GM23248 (cell line): Measurements from ENCODE around the gene VN1R5. TPM values are rescaled to one million over a fixed set of nuclear protein-coding genes. Genes with fewer than 3 reads are reported as not detected.

Experiments
- DNase-seq: peaks from one replicate; pipeline ENCODE4 v3.0.0-alpha.2; 2015
- H2AFZ ChIP-seq: fragments of 200-600 bp; sonication (generic); 2 replicates; pipeline ENCODE4 v1.6.1; 2016; ENCODE audit warnings: antibody characterized with exemption
- H3F3A ChIP-seq: fragments of 200-600 bp; sonication (generic); 2 replicates; pipeline ENCODE4 v1.6.1; 2016; ENCODE audit warnings: mild to moderate bottlenecking, antibody characterized with exemption, mixed run types; ENCODE audit not compliant: insufficient read depth
- H3K27ac ChIP-seq: fragments of 200-600 bp; sonication (generic); 2 replicates; pipeline ENCODE4 v1.5.1; 2016; ENCODE audit warnings: mild to moderate bottlenecking
- H3K27me3 ChIP-seq: fragments of 200-600 bp; sonication (generic); replicated peaks from 2 replicates; pipeline ENCODE4 v1.6.1; 2016; ENCODE audit warnings: mild to moderate bottlenecking; ENCODE audit not compliant: insufficient read depth
- H3K36me3 ChIP-seq: fragments of 200-600 bp; sonication (generic); 2 replicates; pipeline ENCODE4 v1.6.1; 2016; ENCODE audit warnings: low read depth, mild to moderate bottlenecking
- H3K4me1 ChIP-seq: fragments of 200-600 bp; sonication (generic); 2 replicates; pipeline ENCODE4 v1.6.1; 2016; ENCODE audit warnings: mild to moderate bottlenecking; ENCODE audit not compliant: insufficient read depth
- H3K4me2 ChIP-seq: fragments of 200-600 bp; sonication (generic); one replicate; pipeline ENCODE4 v1.6.1; 2016; ENCODE audit warnings: mild to moderate bottlenecking; ENCODE audit not compliant: unreplicated experiment
- H3K4me3 ChIP-seq: fragments of 200-600 bp; sonication (generic); 2 replicates; pipeline ENCODE4 v1.5.1; 2016; ENCODE audit warnings: mild to moderate bottlenecking
- H3K79me2 ChIP-seq: fragments of 200-600 bp; sonication (generic); 2 replicates; pipeline ENCODE4 v1.6.1; 2016; ENCODE audit warnings: mild to moderate bottlenecking; ENCODE audit not compliant: insufficient read depth
- H3K9ac ChIP-seq: fragments of 200-600 bp; sonication (generic); 2 replicates; pipeline ENCODE4 v1.6.1; 2016; ENCODE audit warnings: mild to moderate bottlenecking
- H3K9me2 ChIP-seq: fragments of 200-600 bp; sonication (generic); 2 replicates; pipeline ENCODE4 v1.6.1; 2016; ENCODE audit warnings: mixed run types, mild to moderate bottlenecking, moderate library complexity; ENCODE audit not compliant: insufficient read depth
- H3K9me3 ChIP-seq: fragments of 200-600 bp; sonication (generic); one replicate; pipeline ENCODE4 v1.6.1; 2017; ENCODE audit warnings: low read depth
- H4K20me1 ChIP-seq: fragments of 200-600 bp; sonication (generic); 2 replicates; pipeline ENCODE4 v1.6.0; 2016; ENCODE audit not compliant: insufficient read depth
- EZH2 ChIP-seq: fragments of 200-600 bp; sonication (generic); IDR thresholded peaks from 2 replicates; pipeline ENCODE4 v1.6.1; 2018; ENCODE audit warnings: antibody characterized with exemption, mild to moderate bottlenecking; ENCODE audit not compliant: insufficient read depth, poor library complexity, severe bottlenecking
- EZH2phosphoT487 ChIP-seq: fragments of 200-600 bp; sonication (generic); IDR thresholded peaks from 2 replicates; pipeline ENCODE4 v1.6.1; 2018; ENCODE audit warnings: antibody characterized with exemption, moderate library complexity, mild to moderate bottlenecking, low read depth; ENCODE audit not compliant: insufficient read depth
- WGBS, 2 experiments: methylation state at CpG; one replicate each; pipeline ENCODE4 v1.1.6; 2015 to 2017; ENCODE audit warnings: low lambda C conversion rate in 2 of 2, low coverage in 1 of 2; ENCODE audit errors: missing lambda C conversion rate in 2 of 2; 5-methylcytosine and 5-hydroxymethylcytosine counted together
- in situ Hi-C: fragments of 300-500 bp; cut with MboI; formaldehyde crosslinking; loops from 2 replicates; pipeline ENCODE4 v1.15.0; 2020
- polyA plus RNA-seq: library from polyadenylated mRNA; unstranded; fragments of >200 nt; fragmentation: Nextera tagmentation; extraction: Ambion mirVana; gene quantifications from 2 replicates; pipeline ENCODE4 v1.2.1, GENCODE V29; 2016
- total RNA-seq: library from RNA; depleted of rRNA; stranded (reverse); fragments of >200 nt; shearing (Covaris generic); gene quantifications from 2 replicates; pipeline ENCODE4 v1.2.3, GENCODE V29; 2014

VN1R5 gene
- total and polyA plus RNA-seq, 2 experiments from 2014 or later = not detected

DNA sequence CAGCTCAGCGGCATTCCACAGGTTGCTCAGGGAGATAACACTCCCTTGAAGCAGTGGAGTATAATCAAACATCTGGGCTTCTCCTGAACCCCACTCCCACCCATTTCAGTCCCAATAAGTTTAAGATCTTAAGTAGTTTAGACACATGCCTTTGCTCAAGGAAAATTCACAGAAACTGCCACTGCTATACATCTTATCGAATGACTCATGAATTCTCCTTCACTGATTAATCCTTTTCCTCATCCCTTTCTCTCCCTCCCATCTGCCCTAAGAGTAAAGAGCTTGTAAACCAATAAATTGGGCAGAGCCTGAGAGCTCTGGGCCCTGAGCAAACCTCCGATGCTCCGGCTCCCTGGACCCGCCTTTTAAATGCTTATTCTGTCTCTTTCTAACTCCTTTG is 10.2 kb downstream of the VN1R5 start:
- no peak overlapping the region for H3K4me2 ChIP-seq

DNA sequence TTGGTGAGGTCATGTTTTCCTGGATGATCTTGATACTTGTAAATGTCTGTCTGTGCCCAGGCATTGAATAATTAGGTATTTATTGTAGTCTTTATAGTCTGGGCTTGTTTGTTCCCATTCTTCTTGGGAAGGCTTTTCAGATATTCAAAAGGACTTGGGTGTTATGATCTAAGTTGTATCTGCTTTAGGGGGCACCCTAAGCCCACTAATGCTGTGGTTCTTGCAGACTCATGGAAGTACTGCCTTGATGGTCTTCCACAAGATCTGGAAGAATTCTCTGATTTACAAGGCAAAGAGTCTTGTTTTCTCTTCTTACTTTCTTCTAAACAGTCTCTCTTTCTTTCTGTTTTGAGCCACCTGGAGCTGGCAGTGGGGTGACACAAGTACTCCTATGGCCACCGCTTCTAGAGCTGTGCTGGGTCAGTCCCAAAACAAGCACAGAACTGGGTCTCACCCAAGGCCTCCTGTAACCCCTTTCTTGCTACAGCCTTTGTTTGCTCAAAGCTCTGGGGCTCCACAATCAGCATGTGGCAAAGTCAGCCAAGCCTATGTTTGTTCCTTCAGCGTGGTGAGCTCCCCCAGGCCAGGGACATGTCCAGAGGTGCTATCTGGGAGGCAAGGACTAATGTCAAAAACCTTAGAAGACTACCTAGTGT is 12.6 kb downstream of the VN1R5 start:
- Histone ChIP-seq H2AFZ (no peak overlapping the region), H3K4me3 (no peak overlapping the region), H3K9me2 (no peaks in the 10 kb centered on the region), H3K27ac (no peak overlapping the region), H3K79me2 (no peaks in the 10 kb centered on the region), H4K20me1 (no peaks in the 10 kb centered on the region), H3F3A (no peaks in the 10 kb centered on the region), H3K4me2 (no peak overlapping the region), H3K9ac (no peak overlapping the region), H3K9me3 (no peaks in the 10 kb centered on the region), H3K36me3 (no peaks in the 10 kb centered on the region), H3K27me3 (no peaks in the 10 kb centered on the region), H3K4me1 (no peaks in the 10 kb centered on the region)
- TF ChIP-seq EZH2phosphoT487 (no peak), EZH2 (no peak)
- WGBS, 2 experiments = 22 to 36% methylated on average over 2 of the region's 2 CpGs
- DNase-seq = no peak
- in situ Hi-C loops = no loop called here

More for the DNA sequence above, 10.2 kb downstream of the VN1R5 start:
- no peaks in the 10 kb centered on the region for H3K36me3 ChIP-seq
- no peak overlapping the region for H3K9ac ChIP-seq
- H3K4me3 ChIP-seq = no peak overlapping the region
- WGBS, 2 experiments = 48 to 59% methylated on average over 5 of the region's 5 CpGs
- H3K27me3 ChIP-seq = no peaks in the 10 kb centered on the region
- H3K9me3 ChIP-seq = no peaks in the 10 kb centered on the region
- peak; percentile 26 for DNase-seq
- no peaks in the 10 kb centered on the region for H3K9me2 ChIP-seq
- H3K79me2 ChIP-seq = no peaks in the 10 kb centered on the region
- no peak overlapping the region for H2AFZ ChIP-seq
- H4K20me1 ChIP-seq = no peaks in the 10 kb centered on the region
- H3K27ac ChIP-seq = no peak overlapping the region
- no peaks in the 10 kb centered on the region for H3F3A ChIP-seq
- no peaks in the 10 kb centered on the region for H3K4me1 ChIP-seq
- no peak for TF ChIP-seq EZH2phosphoT487
- TF ChIP-seq EZH2 = no peak
- in situ Hi-C loops = no loop called here

DNA sequence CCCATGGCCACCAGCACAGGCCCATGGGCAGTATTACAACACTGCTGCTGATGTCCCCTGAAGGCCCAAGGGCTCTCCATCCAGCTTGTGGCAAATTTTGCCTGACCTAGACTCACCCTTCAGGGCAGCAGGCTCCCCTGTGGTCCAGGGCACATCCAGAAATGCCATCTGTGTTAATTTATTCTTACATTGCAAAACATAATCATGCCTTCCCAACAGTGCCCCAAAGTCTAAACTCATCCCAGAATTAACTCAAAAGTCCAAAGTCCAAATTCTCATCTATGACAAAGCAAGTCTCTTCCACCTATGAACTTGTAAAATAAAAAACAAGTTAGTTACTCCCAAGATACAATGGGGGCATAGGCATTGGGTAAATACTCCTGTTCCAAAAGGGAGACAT is 13.3 kb downstream of the VN1R5 start:
- no peaks in the 10 kb centered on the region for H3K79me2 ChIP-seq
- no peaks in the 10 kb centered on the region for H3K36me3 ChIP-seq
- no peaks in the 10 kb centered on the region for H3K9me3 ChIP-seq
- no peak overlapping the region for H3K27ac ChIP-seq
- no peaks in the 10 kb centered on the region for H3K4me1 ChIP-seq
- no peaks in the 10 kb centered on the region for H4K20me1 ChIP-seq
- H2AFZ ChIP-seq = no peak overlapping the region
- no peak for DNase-seq
- H3K9me2 ChIP-seq = no peaks in the 10 kb centered on the region
- TF ChIP-seq EZH2 = no peak
- no peak for TF ChIP-seq EZH2phosphoT487
- H3K4me2 ChIP-seq = no peak overlapping the region
- H3K27me3 ChIP-seq = no peaks in the 10 kb centered on the region
- H3F3A ChIP-seq = no peaks in the 10 kb centered on the region
- H3K9ac ChIP-seq = no peak overlapping the region
- H3K4me3 ChIP-seq = no peak overlapping the region
- in situ Hi-C loops = no loop called here

DNA sequence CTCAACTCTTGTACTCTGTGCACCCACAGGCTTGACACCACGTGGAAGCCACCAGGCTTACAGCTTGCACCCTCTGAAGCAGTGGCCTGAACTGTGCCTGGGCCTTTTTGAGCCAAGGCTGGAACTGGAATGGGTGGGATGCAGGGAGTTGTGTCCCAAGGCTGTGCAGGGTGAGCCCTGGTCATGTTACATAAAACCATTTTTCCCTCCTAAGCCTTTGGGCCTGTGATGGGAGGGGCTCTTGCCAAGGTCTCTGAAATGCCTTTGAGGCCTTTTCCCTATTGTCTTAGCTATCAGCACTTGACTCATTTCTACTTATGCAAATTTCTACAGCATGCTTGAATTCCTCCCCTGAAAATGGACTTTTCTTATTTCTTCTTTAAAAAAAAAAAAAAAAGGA is 14.1 kb downstream of the VN1R5 start:
- H3K79me2 ChIP-seq = no peaks in the 10 kb centered on the region
- H3K9me2 ChIP-seq = no peaks in the 10 kb centered on the region
- no peaks in the 10 kb centered on the region for H3F3A ChIP-seq
- H3K27me3 ChIP-seq = no peaks in the 10 kb centered on the region
- H2AFZ ChIP-seq = no peak overlapping the region
- H4K20me1 ChIP-seq = no peaks in the 10 kb centered on the region
- 0% methylated on average over 1 of the region's 1 CpG for WGBS, 2 experiments
- DNase-seq = no peak
- H3K36me3 ChIP-seq = no peaks in the 10 kb centered on the region
- H3K4me3 ChIP-seq = no peak overlapping the region
- H3K9ac ChIP-seq = no peak overlapping the region
- H3K4me2 ChIP-seq = no peak overlapping the region
- H3K9me3 ChIP-seq = no peaks in the 10 kb centered on the region
- in situ Hi-C loops = no loop called here
- no peak overlapping the region for H3K27ac ChIP-seq
- no peaks in the 10 kb centered on the region for H3K4me1 ChIP-seq
- TF ChIP-seq EZH2 (no peak), EZH2phosphoT487 (no peak)

DNA sequence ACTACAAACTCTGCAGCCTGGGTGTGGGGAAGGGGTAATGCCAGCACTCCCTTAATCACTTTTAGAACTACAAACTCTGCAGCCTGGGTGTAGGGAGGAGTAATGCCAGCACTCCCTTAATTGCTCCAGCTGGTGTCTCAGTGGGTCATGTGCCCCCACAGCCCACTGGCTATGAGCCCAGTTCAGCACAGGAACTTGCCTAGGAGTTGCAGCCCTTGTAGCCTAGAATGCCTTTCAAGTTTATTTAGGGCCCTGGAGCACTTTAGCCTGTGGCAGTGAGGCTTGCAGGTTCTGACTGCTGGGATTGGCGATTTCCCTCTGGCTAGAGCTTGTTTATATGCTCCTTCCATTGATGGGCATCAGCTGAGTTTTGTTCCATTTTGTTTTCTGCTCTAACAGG is 17.1 kb downstream of the VN1R5 start:
- H2AFZ ChIP-seq = no peak overlapping the region

More for the DNA sequence above, 17.1 kb downstream of the VN1R5 start:
- no peak for TF ChIP-seq EZH2phosphoT487
- TF ChIP-seq EZH2 = no peak
- no peak overlapping the region for H3K4me2 ChIP-seq
- no peak overlapping the region for H3K4me3 ChIP-seq
- no peaks in the 10 kb centered on the region for H4K20me1 ChIP-seq
- no peaks in the 10 kb centered on the region for H3K36me3 ChIP-seq
- no peaks in the 10 kb centered on the region for H3K9me3 ChIP-seq
- H3K4me1 ChIP-seq = no peaks in the 10 kb centered on the region
- H3K9me2 ChIP-seq = no peaks in the 10 kb centered on the region
- H3K27ac ChIP-seq = no peak overlapping the region
- H3F3A ChIP-seq = no peaks in the 10 kb centered on the region
- no peak overlapping the region for H3K9ac ChIP-seq
- H3K79me2 ChIP-seq = no peaks in the 10 kb centered on the region
- H3K27me3 ChIP-seq = no peaks in the 10 kb centered on the region
- 8 to 17% methylated on average over 1 of the region's 1 CpG for WGBS, 2 experiments
- no peak for DNase-seq
- in situ Hi-C loops = no loop called here
